ENCODE data around the gene TEC.
"Not testable (repeated sequence)": the region's sequence is repeated elsewhere in the genome, so short reads cannot be mapped to it uniquely, and the experiment has no call there.

Gene TEC

GRCh38 chr4:48224606-48225005 lies 45.0 kb downstream of the TEC start:
- DNase-seq (ENCODE audit: low spot score): no peak
- no peak for TF ChIP-seq CTCF (IDR thresholded peaks at IDR 0.05; ENCODE audit: extremely low read depth, missing control alignments)

- TF ChIP-seq CTCF (IDR thresholded peaks at IDR 0.05; ENCODE audit: extremely low read depth, missing control alignments): no peak
- no peak for DNase-seq (ENCODE audit: low spot score)
These were observed 45.9 kb downstream of the TEC start for GRCh38 chr4:48223633-48224295.

- TF ChIP-seq CTCF (IDR thresholded peaks at IDR 0.05; ENCODE audit: extremely low read depth, missing control alignments): no peak
- no peak for DNase-seq (ENCODE audit: low spot score)
These were observed 47.1 kb downstream of the TEC start for GRCh38 chr4:48222491-48222890.

GRCh38 chr4:48219430-48219829 lies 50.2 kb downstream of the TEC start:
- DNase-seq (ENCODE audit: low spot score): not testable (repeated sequence)

- TF ChIP-seq CTCF (IDR thresholded peaks at IDR 0.05; ENCODE audit: extremely low read depth, missing control alignments): no peak
- no peak for DNase-seq (ENCODE audit: low spot score)
These were observed 53.1 kb downstream of the TEC start for GRCh38 chr4:48216563-48216962.

- TF ChIP-seq CTCF (IDR thresholded peaks at IDR 0.05; ENCODE audit: extremely low read depth, missing control alignments): no peak
- DNase-seq (ENCODE audit: low spot score): no peak
These were observed 53.7 kb downstream of the TEC start for GRCh38 chr4:48215977-48216376.

GRCh38 chr4:48212165-48212564 lies 57.5 kb downstream of the TEC start:
- DNase-seq (ENCODE audit: low spot score): peak; percentile 47
- TF ChIP-seq CTCF (IDR thresholded peaks at IDR 0.05; ENCODE audit: extremely low read depth, missing control alignments): no peak

GRCh38 chr4:48210966-48211328 lies 58.7 kb downstream of the TEC start:
- no peak for DNase-seq (ENCODE audit: low spot score)

More at GRCh38 chr4:48210966-48211328, 58.7 kb downstream of the TEC start:
- no peak for TF ChIP-seq CTCF (IDR thresholded peaks at IDR 0.05; ENCODE audit: extremely low read depth, missing control alignments)

Measured in GM20000 (cell line).